D721Med (cell line): ENCODE measurements around the gene CLNS1A.
"Not testable (repeated sequence)": the region's sequence is repeated elsewhere in the genome, so short reads cannot be mapped to it uniquely, and the experiment has no call there.

Experiments
- DNase-seq: peaks from one replicate; pipeline ENCODE4 v3.0.0; 2011; ENCODE audit warnings: low spot score; ENCODE audit not compliant: insufficient read length
- FAIRE-seq: peaks from 2 replicates; lab custom pipeline; 2011; peaks lifted over from hg19 to GRCh38; lab: Jason Lieb, UNC
- CTCF ChIP-seq: IDR thresholded peaks from 2 replicates; pipeline ENCODE4 v1.5.1; 2012; ENCODE audit warnings: mild to moderate bottlenecking, control low read depth; ENCODE audit not compliant: insufficient read depth; ENCODE audit errors: missing control alignments

The CLNS1A gene

GRCh38 chr11:77596626-77597025 is 41.0 kb downstream of the CLNS1A start:
- no peak for TF ChIP-seq CTCF
- DNase-seq: no peak
- no peak for FAIRE-seq

DNA sequence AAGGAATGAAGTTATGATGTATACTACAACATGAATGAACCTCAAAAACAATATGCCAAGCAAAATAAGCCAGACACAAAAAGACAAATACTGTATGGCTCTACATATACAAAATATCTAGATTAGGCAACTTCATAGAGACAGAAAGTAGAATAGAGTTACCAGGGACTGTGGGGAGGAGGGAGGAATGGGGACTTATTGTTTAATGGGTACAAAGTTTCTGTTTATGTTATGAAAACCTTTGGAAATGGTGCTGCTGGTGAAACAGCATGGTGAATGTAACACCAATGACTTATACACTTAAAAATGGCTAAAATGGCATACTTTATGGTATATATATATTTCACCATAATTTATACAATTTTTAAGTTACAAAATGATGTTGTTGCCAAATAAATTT is 43.7 kb downstream of the CLNS1A start:
- TF ChIP-seq CTCF: no peak
- DNase-seq: no peak
- FAIRE-seq: no peak

GRCh38 chr11:77592727-77593126 is 44.9 kb downstream of the CLNS1A start:
- no peak for DNase-seq
- TF ChIP-seq CTCF: no peak
- FAIRE-seq: no peak

DNA sequence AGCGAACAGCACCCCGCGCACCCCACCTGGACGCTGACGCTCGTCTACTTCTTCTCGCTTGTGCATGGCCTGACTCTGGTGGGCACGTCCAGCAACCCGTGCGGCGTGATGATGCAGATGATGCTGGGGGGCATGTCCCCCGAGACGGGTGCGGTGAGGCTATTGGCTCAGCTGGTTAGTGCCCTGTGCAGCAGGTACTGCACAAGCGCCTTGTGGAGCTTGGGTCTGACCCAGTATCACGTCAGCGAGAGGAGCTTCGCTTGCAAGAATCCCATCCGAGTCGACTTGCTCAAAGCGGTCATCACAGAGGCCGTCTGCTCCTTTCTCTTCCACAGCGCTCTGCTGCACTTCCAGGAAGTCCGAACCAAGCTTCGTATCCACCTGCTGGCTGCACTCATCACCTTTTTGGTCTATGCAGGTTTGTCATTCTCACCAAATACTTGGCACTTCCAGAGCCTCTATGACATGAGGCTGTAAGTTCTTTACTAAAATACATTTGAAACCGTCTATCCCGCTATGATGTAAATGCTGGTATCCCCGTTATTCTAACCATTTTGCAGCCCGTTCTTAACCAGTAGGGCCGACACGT is 47.3 kb downstream of the CLNS1A start:
- no peak for TF ChIP-seq CTCF
- DNase-seq (no peak), FAIRE-seq (no peak)

- FAIRE-seq: no peak
- no peak for TF ChIP-seq CTCF
- DNase-seq: peak; percentile 49
Measured at GRCh38 chr11:77589521-77590193, 47.9 kb downstream of the CLNS1A start, which contains the start of gene AQP11. TSS of gene AQP11 (plus strand) at chr11:77589953. CDS start at chr11:77589993, 40 bp downstream.

GRCh38 chr11:77589181-77589520 is 48.4 kb downstream of the CLNS1A start:
- TF ChIP-seq CTCF: no peak
- DNase-seq: no peak
- FAIRE-seq: no peak

GRCh38 chr11:77580712-77581337 is 56.8 kb downstream of the CLNS1A start:
- DNase-seq (no peak), FAIRE-seq (no peak)
- TF ChIP-seq CTCF: no peak

GRCh38 chr11:77575428-77575827 is 62.2 kb downstream of the CLNS1A start:
- DNase-seq, FAIRE-seq: not testable (repeated sequence)

DNA sequence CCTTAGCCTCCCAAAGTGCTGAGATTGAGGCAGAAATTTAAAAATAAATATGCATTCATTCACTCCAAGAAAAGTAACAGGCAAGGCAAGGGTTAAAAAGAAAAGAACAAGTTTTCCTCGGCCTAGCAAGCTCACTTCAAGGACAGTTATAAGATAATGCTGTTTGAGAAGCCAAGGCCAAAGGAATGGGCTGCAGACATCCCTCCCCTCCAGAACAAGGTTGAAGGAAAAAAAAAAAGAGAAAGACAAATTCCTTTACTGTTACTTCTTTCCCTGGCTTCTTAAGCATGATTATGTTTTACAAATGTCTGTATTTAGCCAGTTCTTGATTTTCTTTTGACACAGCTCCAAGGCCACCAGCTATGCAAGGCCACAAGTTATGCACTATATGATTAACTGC is 66.7 kb downstream of the CLNS1A start:
- not testable (repeated sequence) for FAIRE-seq, DNase-seq
